ENCODE data around the gene ANKRD60. TPM values are rescaled to one million over a fixed set of nuclear protein-coding genes. Genes with fewer than 3 reads are reported as not detected.
A peak's percentile ranks its signal among the peaks of the same experiment; 100 is the strongest.

ANKRD60 gene
- polyA plus RNA-seq, 2 of the 4 experiments (the other 2 are of a cell fraction): not detected

- POLR2A ChIA-PET: no interaction called here
- ATAC-seq: no peak
- Histone ChIP-seq H3K27ac (no peak overlapping the region), H3K4me2 (no peak overlapping the region), H3K4me3 (no peak overlapping the region), H3K4me1 (no peaks in the 10 kb centered on the region; the same call in 2 of the 3 replicates), H3K9me3 (no peaks in the 10 kb centered on the region)
- no peak for FAIRE-seq
- CTCF ChIA-PET: interaction anchor here (0.7 kb wide), 1 partner anchor 17 kb away, joined by 4 read pairs; no protein-coding TSS in a partner anchor
- DNase-seq (ENCODE audit: low read depth in 1 of 2, low spot score in 1 of 2): no peak
- 71% methylated on average over 9 of the region's 9 CpGs for WGBS (ENCODE audit: missing lambda C conversion rate)
- TF ChIP-seq TP53 (CRISPR knock-in tag; IDR thresholded peaks at IDR 0.05) (no peak), KDM5A (IDR thresholded peaks at IDR 0.05) (no peak), ZSCAN20 (CRISPR knock-in tag; IDR thresholded peaks at IDR 0.05) (no peak), MAFK (IDR thresholded peaks at IDR 0.05; ENCODE audit: partially characterized antibody) (no peak), BHLHE40 (IDR thresholded peaks at IDR 0.05; ENCODE audit: low read depth, low read length) (no peak), POLR2AphosphoS2 (conservative IDR thresholded peaks at IDR 0.05; ENCODE audit: low read length) (no peak), MAX (IDR thresholded peaks at IDR 0.05) (no peak), RAD21 (conservative IDR thresholded peaks at IDR 0.05 in 1 of 2, IDR thresholded peaks at IDR 0.05 in 1 of 2) (no peak)
These were observed 55.4 kb downstream of the ANKRD60 start for GRCh38 chr20:58173091-58173490.

GRCh38 chr20:58171796-58172425 is 56.5 kb downstream of the ANKRD60 start:
- CTCF ChIA-PET: interaction anchor here (1.1 kb wide), 1 partner anchor 8 kb away, joined by 3 read pairs; no protein-coding TSS in a partner anchor
- TF ChIP-seq NPAS2 (CRISPR knock-in tag; IDR thresholded peaks at IDR 0.05; ENCODE audit: borderline replicate concordance) (no peak), HDAC2 (IDR thresholded peaks at IDR 0.05) (no peak), GATA3 (IDR thresholded peaks at IDR 0.05; ENCODE audit: borderline replicate concordance) (no peak), CTCF (IDR thresholded peaks at IDR 0.05) (no peak), ELK1 (IDR thresholded peaks at IDR 0.05; ENCODE audit: low read depth, low read length) (no peak), ATOH8 (CRISPR knock-in tag; IDR thresholded peaks at IDR 0.05; ENCODE audit: low read depth) (no peak), TFCP2L1 (CRISPR knock-in tag; IDR thresholded peaks at IDR 0.05) (no peak), JUN (IDR thresholded peaks at IDR 0.05) (no peak), MAFK (IDR thresholded peaks at IDR 0.05; ENCODE audit: partially characterized antibody) (no peak), ESRRA (IDR thresholded peaks at IDR 0.05; ENCODE audit: borderline replicate concordance, low read length) (no peak), BCL3 (IDR thresholded peaks at IDR 0.05) (no peak), CBX8 (IDR thresholded peaks at IDR 0.05) (no peak), PBX3 (IDR thresholded peaks at IDR 0.05) (no peak), ZFP36 (IDR thresholded peaks at IDR 0.05; ENCODE audit: borderline replicate concordance, partially characterized antibody) (no peak), ZC3H11A (IDR thresholded peaks at IDR 0.05) (no peak), CHD2 (IDR thresholded peaks at IDR 0.05; ENCODE audit: low read length, partially characterized antibody) (no peak), TP53 (CRISPR knock-in tag; IDR thresholded peaks at IDR 0.05) (no peak), EP300 (IDR thresholded peaks at IDR 0.05) (no peak), JUNB (IDR thresholded peaks at IDR 0.05) (no peak), EHMT2 (IDR thresholded peaks at IDR 0.05; ENCODE audit: low read depth) (no peak)
- DNase-seq (ENCODE audit: low read depth in 1 of 2, low spot score in 1 of 2): no peak
- Histone ChIP-seq H3K9me3 (no peaks in the 10 kb centered on the region), H3K4me3 (no peak overlapping the region), H3K4me1 (no peaks in the 10 kb centered on the region; the same call in 2 of the 3 replicates), H3K4me2 (no peak overlapping the region), H3K27ac (peak overlapping the region in 1 of 2 experiments; percentile 21; a peak in 1 of 6 replicates)
- ATAC-seq: no peak
- FAIRE-seq: no peak
- 62% methylated on average over 8 of the region's 8 CpGs for WGBS (ENCODE audit: missing lambda C conversion rate)
- POLR2A ChIA-PET: no interaction called here

All from A549 (cell line).